ENCODE results near the gene KCNIP1. TPM values are rescaled to one million over a fixed set of nuclear protein-coding genes. Genes with fewer than 3 reads are reported as not detected.

Gene KCNIP1
- polyA plus RNA-seq, 1 donor from 2014 or later, result 13.8 TPM

DNA sequence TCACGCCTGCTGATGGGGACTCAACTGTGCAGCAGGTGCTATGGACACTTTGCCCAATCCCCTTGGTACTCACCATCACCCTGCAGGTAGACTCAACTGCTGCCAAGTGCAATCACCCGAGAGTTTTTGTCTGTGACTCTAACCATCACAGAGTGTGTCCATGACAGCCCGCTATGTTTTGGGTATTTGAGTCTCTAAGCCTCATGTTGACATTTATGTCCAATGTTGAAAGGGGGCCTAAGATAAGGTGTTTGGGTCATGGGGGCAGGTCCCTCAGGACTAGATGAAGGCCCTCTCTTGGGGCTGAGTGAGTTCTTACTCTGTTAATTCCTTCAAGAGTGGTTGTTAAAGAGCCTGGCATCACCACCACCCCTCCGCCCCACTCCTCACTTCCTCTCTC is 235.6 kb downstream of the KCNIP1 start:
- no peaks in the 10 kb centered on the region for H3K79me2 ChIP-seq (replicated peaks; ENCODE audit: insufficient read depth, low read length)
- no peaks in the 10 kb centered on the region for H3K9me2 ChIP-seq (ENCODE audit: insufficient read depth, low read length)
- H3K36me3 ChIP-seq (ENCODE audit: insufficient read depth, low read length), result no peaks in the 10 kb centered on the region
- H4K20me1 ChIP-seq (ENCODE audit: insufficient read depth), result no peaks in the 10 kb centered on the region
- H3K4me3 ChIP-seq (ENCODE audit: low read length), result no peak overlapping the region
- H3K27ac ChIP-seq (ENCODE audit: low read length), result no peak overlapping the region
- H2AFZ ChIP-seq (ENCODE audit: low read depth, low read length), result no peak overlapping the region
- TF ChIP-seq TAF1 (IDR thresholded peaks at IDR 0.05; ENCODE audit: low read depth) (no peak), MXI1 (conservative IDR thresholded peaks at IDR 0.05; ENCODE audit: poor library complexity, severe bottlenecking) (no peak), EZH2 (IDR thresholded peaks at IDR 0.05; ENCODE audit: borderline replicate concordance, insufficient read depth, low read length, poor library complexity, severe bottlenecking) (no peak), POLR2AphosphoS5 (IDR thresholded peaks at IDR 0.05) (no peak), SMC3 (conservative IDR thresholded peaks at IDR 0.05; ENCODE audit: poor library complexity) (no peak), EP300 (conservative IDR thresholded peaks at IDR 0.05; ENCODE audit: poor library complexity, severe bottlenecking) (no peak), RAD21 (conservative IDR thresholded peaks at IDR 0.05) (no peak)
- TF ChIP-seq, protein P1, sequence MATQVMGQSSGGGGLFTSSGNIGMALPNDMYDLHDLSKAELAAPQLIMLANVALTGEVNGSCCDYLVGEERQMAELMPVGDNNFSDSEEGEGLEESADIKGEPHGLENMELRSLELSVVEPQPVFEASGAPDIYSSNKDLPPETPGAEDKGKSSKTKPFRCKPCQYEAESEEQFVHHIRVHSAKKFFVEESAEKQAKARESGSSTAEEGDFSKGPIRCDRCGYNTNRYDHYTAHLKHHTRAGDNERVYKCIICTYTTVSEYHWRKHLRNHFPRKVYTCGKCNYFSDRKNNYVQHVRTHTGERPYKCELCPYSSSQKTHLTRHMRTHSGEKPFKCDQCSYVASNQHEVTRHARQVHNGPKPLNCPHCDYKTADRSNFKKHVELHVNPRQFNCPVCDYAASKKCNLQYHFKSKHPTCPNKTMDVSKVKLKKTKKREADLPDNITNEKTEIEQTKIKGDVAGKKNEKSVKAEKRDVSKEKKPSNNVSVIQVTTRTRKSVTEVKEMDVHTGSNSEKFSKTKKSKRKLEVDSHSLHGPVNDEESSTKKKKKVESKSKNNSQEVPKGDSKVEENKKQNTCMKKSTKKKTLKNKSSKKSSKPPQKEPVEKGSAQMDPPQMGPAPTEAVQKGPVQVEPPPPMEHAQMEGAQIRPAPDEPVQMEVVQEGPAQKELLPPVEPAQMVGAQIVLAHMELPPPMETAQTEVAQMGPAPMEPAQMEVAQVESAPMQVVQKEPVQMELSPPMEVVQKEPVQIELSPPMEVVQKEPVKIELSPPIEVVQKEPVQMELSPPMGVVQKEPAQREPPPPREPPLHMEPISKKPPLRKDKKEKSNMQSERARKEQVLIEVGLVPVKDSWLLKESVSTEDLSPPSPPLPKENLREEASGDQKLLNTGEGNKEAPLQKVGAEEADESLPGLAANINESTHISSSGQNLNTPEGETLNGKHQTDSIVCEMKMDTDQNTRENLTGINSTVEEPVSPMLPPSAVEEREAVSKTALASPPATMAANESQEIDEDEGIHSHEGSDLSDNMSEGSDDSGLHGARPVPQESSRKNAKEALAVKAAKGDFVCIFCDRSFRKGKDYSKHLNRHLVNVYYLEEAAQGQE (IDR thresholded peaks at IDR 0.05; ENCODE audit: borderline replicate concordance), result no peak
- TF ChIP-seq, protein P2, sequence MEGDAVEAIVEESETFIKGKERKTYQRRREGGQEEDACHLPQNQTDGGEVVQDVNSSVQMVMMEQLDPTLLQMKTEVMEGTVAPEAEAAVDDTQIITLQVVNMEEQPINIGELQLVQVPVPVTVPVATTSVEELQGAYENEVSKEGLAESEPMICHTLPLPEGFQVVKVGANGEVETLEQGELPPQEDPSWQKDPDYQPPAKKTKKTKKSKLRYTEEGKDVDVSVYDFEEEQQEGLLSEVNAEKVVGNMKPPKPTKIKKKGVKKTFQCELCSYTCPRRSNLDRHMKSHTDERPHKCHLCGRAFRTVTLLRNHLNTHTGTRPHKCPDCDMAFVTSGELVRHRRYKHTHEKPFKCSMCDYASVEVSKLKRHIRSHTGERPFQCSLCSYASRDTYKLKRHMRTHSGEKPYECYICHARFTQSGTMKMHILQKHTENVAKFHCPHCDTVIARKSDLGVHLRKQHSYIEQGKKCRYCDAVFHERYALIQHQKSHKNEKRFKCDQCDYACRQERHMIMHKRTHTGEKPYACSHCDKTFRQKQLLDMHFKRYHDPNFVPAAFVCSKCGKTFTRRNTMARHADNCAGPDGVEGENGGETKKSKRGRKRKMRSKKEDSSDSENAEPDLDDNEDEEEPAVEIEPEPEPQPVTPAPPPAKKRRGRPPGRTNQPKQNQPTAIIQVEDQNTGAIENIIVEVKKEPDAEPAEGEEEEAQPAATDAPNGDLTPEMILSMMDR (IDR thresholded peaks at IDR 0.05; ENCODE audit: poor library complexity, severe bottlenecking), result no peak
- H3K9me3 ChIP-seq (ENCODE audit: low read length), result peaks cover 4% of the 10 kb centered on the region
- peaks cover 5% of the 10 kb centered on the region for H3K27me3 ChIP-seq (ENCODE audit: insufficient read depth, low read depth, low read length)
- H3F3A ChIP-seq (ENCODE audit: insufficient read depth, low read length, poor library complexity, severe bottlenecking), result no peaks in the 10 kb centered on the region
- H3K9ac ChIP-seq (ENCODE audit: low read length), result no peak overlapping the region
- no peak overlapping the region for H3K4me2 ChIP-seq (ENCODE audit: low read length)

DNA sequence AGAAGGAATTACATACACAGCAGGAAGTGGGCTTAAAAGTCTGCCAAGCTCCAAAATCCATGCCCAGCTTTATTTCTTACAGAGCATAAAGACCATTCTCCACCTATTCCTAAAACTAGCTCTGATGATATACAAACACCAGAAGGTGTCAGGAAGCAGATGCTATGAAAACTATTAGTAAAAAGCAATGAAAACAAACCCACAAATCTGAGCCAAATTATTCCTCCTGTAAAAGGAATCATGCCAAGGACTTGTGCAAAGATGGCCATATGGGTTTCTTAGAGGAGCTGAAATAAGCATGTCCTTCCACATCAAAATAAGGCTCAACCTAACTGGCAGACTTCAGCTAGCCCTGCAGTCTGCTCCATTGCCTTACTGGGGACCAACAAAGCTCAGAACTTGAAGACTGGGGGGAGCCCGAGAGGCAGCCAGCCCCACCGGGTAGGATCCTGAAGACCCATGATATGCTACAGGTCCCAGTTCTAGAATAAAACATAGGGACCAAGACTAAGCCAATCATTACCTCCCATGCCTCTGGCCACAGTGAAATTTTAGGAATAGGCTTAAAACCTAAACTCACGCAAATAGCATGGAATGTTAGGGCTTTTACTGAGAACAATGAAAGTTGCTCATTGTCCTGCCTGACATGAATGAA is 236.9 kb downstream of the KCNIP1 start:
- Histone ChIP-seq H3K9me3 (ENCODE audit: low read length) (peaks cover 4% of the 10 kb centered on the region), H4K20me1 (ENCODE audit: insufficient read depth) (no peaks in the 10 kb centered on the region), H2AFZ (ENCODE audit: low read depth, low read length) (no peak overlapping the region), H3K4me2 (ENCODE audit: low read length) (no peak overlapping the region), H3K27me3 (ENCODE audit: insufficient read depth, low read depth, low read length) (peaks cover 14% of the 10 kb centered on the region), H3K36me3 (ENCODE audit: insufficient read depth, low read length) (no peaks in the 10 kb centered on the region), H3K9ac (ENCODE audit: low read length) (no peak overlapping the region), H3K4me3 (ENCODE audit: low read length) (no peak overlapping the region), H3K27ac (ENCODE audit: low read length) (no peak overlapping the region), H3K79me2 (replicated peaks; ENCODE audit: insufficient read depth, low read length) (no peaks in the 10 kb centered on the region), H3F3A (ENCODE audit: insufficient read depth, low read length, poor library complexity, severe bottlenecking) (no peaks in the 10 kb centered on the region), H3K9me2 (ENCODE audit: insufficient read depth, low read length) (no peaks in the 10 kb centered on the region)
- no peak for TF ChIP-seq EP300 (conservative IDR thresholded peaks at IDR 0.05; ENCODE audit: poor library complexity, severe bottlenecking)
- no peak for TF ChIP-seq TAF1 (IDR thresholded peaks at IDR 0.05; ENCODE audit: low read depth)
- TF ChIP-seq RAD21 (conservative IDR thresholded peaks at IDR 0.05), result no peak
- no peak for TF ChIP-seq SMC3 (conservative IDR thresholded peaks at IDR 0.05; ENCODE audit: poor library complexity)
